K562 (cell line): ENCODE data around the gene EEF1AKMT4. TPM values are rescaled to one million over a fixed set of nuclear protein-coding genes. Genes with fewer than 3 reads are reported as not detected.

Experiments
- ATAC-seq: fragments of 200-7000 bp; cut with Tn5 transposase; 3 replicates; pipeline ENCODE4 v1.9.1; 2020; ENCODE audit warnings: moderate library complexity
- BruUV-seq: library from RNA; stranded (reverse); fragments of 400-500 nt; replicated peaks from 2 replicates; lab custom pipeline; 2021; lab: Mats Ljungman, UMichigan
- CTCF ChIA-PET: fragments of 300-600 bp; formaldehyde crosslinking; extraction: SDS; loops from one replicate; lab custom pipeline; 2021; ENCODE audit warnings: low intra/inter-chr PET ratio; lab: Yijun Ruan, JAX
- POLR2A ChIA-PET: fragments of 300-600, 350-650 bp; sonication (Branson Sonifier 250); formaldehyde crosslinking; extraction: SDS; loops from one replicate; lab custom pipeline; 2021; ENCODE audit warnings: antibody characterized with exemption, inconsistent platforms; lab: Yijun Ruan, JAX
- DNase-seq, 4 experiments: peaks; one replicate each; pipeline versions ENCODE4 v3.0.0 to v3.0.0-alpha.2; 2011 to 2018; ENCODE audit warnings: low spot score in 3 of 4, mixed read lengths in 3 of 4; ENCODE audit errors: extremely low read depth in 1 of 4
- FAIRE-seq: peaks from 2 replicates; lab custom pipeline; 2011; peaks lifted over from hg19 to GRCh38; lab: Jason Lieb, UNC
- H2AFZ ChIP-seq: 2 replicates; pipeline ENCODE4 v1.6.0; 2011; ENCODE audit warnings: low read depth, low read length, control low read depth, inconsistent platforms
- H3K27ac ChIP-seq: fragments of 200-600 bp; 3 replicates; pipeline ENCODE4 v1.8.0; 2011; ENCODE audit warnings: low read depth, mild to moderate bottlenecking, control low read depth, inconsistent platforms, low read length, moderate library complexity, mixed read lengths; ENCODE audit errors: extremely low read depth
- H3K27me3 ChIP-seq, 2 experiments: fragments of 300-600 bp in 1 of 2; 2 replicates in 1 of 2; 3 replicates in 1 of 2; pipeline versions ENCODE4 v1.6.0 to v1.8.0; 2011; ENCODE audit warnings: inconsistent platforms in 2 of 2, low read length in 2 of 2, mild to moderate bottlenecking in 1 of 2, mixed read lengths in 1 of 2, moderate library complexity in 1 of 2; ENCODE audit not compliant: control insufficient read depth in 2 of 2, insufficient read depth in 2 of 2
- H3K36me3 ChIP-seq: fragments of 300-600 bp; 3 replicates; pipeline ENCODE4 v1.8.0; 2011; ENCODE audit warnings: mild to moderate bottlenecking, low read length, inconsistent platforms; ENCODE audit not compliant: control insufficient read depth, insufficient read depth
- H3K4me1 ChIP-seq, 2 experiments: fragments of 200-600 bp in 1 of 2; replicated peaks in 1 of 2; 2 replicates in 1 of 2; 3 replicates in 1 of 2; pipeline versions ENCODE4 v1.5.1 to v1.8.0; 2011; ENCODE audit warnings: inconsistent platforms in 2 of 2, low read length in 2 of 2, mild to moderate bottlenecking in 1 of 2, mixed read lengths in 1 of 2, moderate library complexity in 1 of 2; ENCODE audit not compliant: control insufficient read depth in 2 of 2, insufficient read depth in 2 of 2
- H3K4me2 ChIP-seq: 2 replicates; pipeline ENCODE4 v1.6.1; 2011; ENCODE audit warnings: low read length, control low read depth, inconsistent platforms, mixed read lengths; ENCODE audit not compliant: insufficient read depth
- H3K4me3 ChIP-seq: fragments of 200-600 bp; sonication (generic), shearing (Covaris generic); 2 replicates; pipeline ENCODE4 v1.5.1; 2016; ENCODE audit warnings: control low read depth, inconsistent platforms
- H3K79me2 ChIP-seq: fragments of 200-600 bp; 3 replicates; pipeline ENCODE4 v1.8.0; 2011; ENCODE audit warnings: low read length, inconsistent platforms; ENCODE audit not compliant: control insufficient read depth, insufficient read depth
- H3K9ac ChIP-seq, 2 experiments: 2 replicates each; pipeline versions ENCODE4 v1.6.0 to v1.6.1; 2011; ENCODE audit warnings: low read depth in 2 of 2, low read length in 2 of 2, control low read depth in 1 of 2, inconsistent platforms in 1 of 2, mild to moderate bottlenecking in 1 of 2, mixed read lengths in 1 of 2; ENCODE audit not compliant: insufficient read depth in 1 of 2
- H3K9me1 ChIP-seq: one replicate; pipeline ENCODE4 v1.6.0; 2011; ENCODE audit warnings: inconsistent platforms, mild to moderate bottlenecking, low read length, moderate library complexity; ENCODE audit not compliant: control insufficient read depth, insufficient read depth
- H3K9me3 ChIP-seq: replicated peaks from 2 replicates; pipeline ENCODE4 v1.5.1; 2011; ENCODE audit warnings: low read depth, low read length, inconsistent platforms; ENCODE audit not compliant: control insufficient read depth, insufficient read depth
- H4K20me1 ChIP-seq: replicated peaks from 2 replicates; pipeline ENCODE4 v1.6.1; 2011; ENCODE audit warnings: low read length, inconsistent platforms, mixed read lengths; ENCODE audit not compliant: control insufficient read depth, insufficient read depth
- CHCHD3 ChIP-seq: fragments of 250-450 bp; sonication (Bioruptor Pico); IDR thresholded peaks from 2 replicates; pipeline ENCODE4 v2.1.2; 2022; ENCODE audit warnings: mild to moderate bottlenecking
- EHMT2 ChIP-seq: fragments of 450-650 bp; IDR thresholded peaks from 2 replicates; pipeline ENCODE4 v1.6.1; 2018; ENCODE audit warnings: antibody characterized with exemption
- FOXJ3 ChIP-seq: sonication (generic); formaldehyde crosslinking; IDR thresholded peaks from 2 replicates; pipeline ENCODE4 v1.4.0; 2020; ENCODE audit warnings: mild to moderate bottlenecking, missing genetic modification reagents
- FOXP1 ChIP-seq: sonication (generic); formaldehyde crosslinking; IDR thresholded peaks from 2 replicates; pipeline ENCODE4 v1.8.0; 2022; ENCODE audit warnings: mild to moderate bottlenecking, missing genetic modification reagents
- ILK ChIP-seq: fragments of 450-650 bp; IDR thresholded peaks from 2 replicates; pipeline ENCODE4 v1.6.1; 2016; ENCODE audit warnings: missing genetic modification characterization, low read depth, mild to moderate bottlenecking, missing compliant biosample characterization, moderate library complexity, borderline replicate concordance
- IRF2 ChIP-seq: sonication (generic); formaldehyde crosslinking; IDR thresholded peaks from 2 replicates; pipeline ENCODE4 v1.8.1; 2022; ENCODE audit warnings: mild to moderate bottlenecking, missing genetic modification reagents
- KLF6 ChIP-seq: fragments of 250-450 bp; sonication (Bioruptor Pico); IDR thresholded peaks from 2 replicates; pipeline ENCODE4 v1.4.0; 2020; ENCODE audit warnings: mild to moderate bottlenecking, moderate library complexity, borderline replicate concordance
- MECOM ChIP-seq: fragments of 250-450 bp; sonication (Bioruptor Pico); IDR thresholded peaks from 2 replicates; pipeline ENCODE4 v1.8.0; 2022; ENCODE audit warnings: inconsistent platforms
- NFYB ChIP-seq: IDR thresholded peaks from 2 replicates; pipeline ENCODE4 v1.6.1; 2011; ENCODE audit warnings: mild to moderate bottlenecking, moderate library complexity; ENCODE audit not compliant: insufficient read length; ENCODE audit errors: extremely low read depth
- POLR2A ChIP-seq: fragments of 450-650 bp; conservative IDR thresholded peaks from 2 replicates; pipeline ENCODE4 v1.6.1; 2016
- PTTG1 ChIP-seq: fragments of 450-650 bp; IDR thresholded peaks from 2 replicates; pipeline ENCODE4 v1.6.1; 2016; ENCODE audit warnings: low read depth, mild to moderate bottlenecking, missing genetic modification characterization, missing compliant biosample characterization
- SP1 ChIP-seq: sonication (generic); formaldehyde crosslinking; IDR thresholded peaks from 2 replicates; pipeline ENCODE4 v1.8.1; 2022; ENCODE audit warnings: mild to moderate bottlenecking, missing genetic modification reagents
- ZC3H8 ChIP-seq: fragments of 450-650 bp; IDR thresholded peaks from 2 replicates; pipeline ENCODE4 v1.6.1; 2017
- ZNF263 ChIP-seq: sonication (generic); formaldehyde crosslinking; IDR thresholded peaks from 2 replicates; pipeline ENCODE4 v1.8.0; 2022; ENCODE audit warnings: mild to moderate bottlenecking, missing genetic modification reagents, borderline replicate concordance
- WGBS: fragments of 100-300 bp; shearing (Covaris generic); methylation state at CpG from one replicate; pipeline ENCODE4 v1.1.6; 2016; ENCODE audit warnings: low coverage, mixed read lengths; ENCODE audit not compliant: insufficient coverage; ENCODE audit errors: missing lambda C conversion rate; 5-methylcytosine and 5-hydroxymethylcytosine counted together
- in situ Hi-C: fragments of 300-500 bp; cut with MboI; formaldehyde crosslinking; loops from 4 replicates; pipeline ENCODE4 v1.15.0; 2018; ENCODE audit warnings: inconsistent platforms, mixed read lengths
- intact Hi-C: fragments of 100-400 bp; cut with micrococcal nuclease; formaldehyde crosslinking; loops from 2 replicates; pipeline ENCODE4 v1.14.2; 2022
- polyA plus RNA-seq, 8 experiments: library from polyadenylated mRNA; depleted of rRNA in 4 of 8; stranded (reverse) in 5 of 8; unstranded in 3 of 8; fragments of >200 nt; fragmentation: Nextera tagmentation in 2 of 8; fragmentation: Illumina TruSeq in 1 of 8; extraction: Ambion mirVana in 2 of 8; extraction: Trizol in 1 of 8; gene quantifications; 2 replicates each; pipeline versions ENCODE4 v1.2.1 to v1.2.3, GENCODE V29; 2011 to 2014; ENCODE audit warnings: inconsistent platforms in 1 of 8, missing spikeins in 1 of 8
- total RNA-seq, 7 experiments: library from RNA; depleted of rRNA in 6 of 7; stranded (reverse); fragments of >200 nt in 6 of 7; fragmentation: Illumina TruSeq in 2 of 7; extraction: Trizol in 2 of 7; gene quantifications; 2 replicates each; pipeline versions ENCODE4 v1.2.1 to v1.2.3, GENCODE V29; 2011 to 2021; ENCODE audit warnings: low replicate concordance in 1 of 7
- TF ChIP-seq, protein P1 (sequence below): fragments of 450-650 bp; formaldehyde crosslinking; IDR thresholded peaks from 2 replicates; pipeline ENCODE4 v1.4.0; 2020; ENCODE audit warnings: mild to moderate bottlenecking, mixed read lengths
- TF ChIP-seq, protein P2 (sequence below): fragments of 450-650 bp; IDR thresholded peaks from 2 replicates; pipeline ENCODE4 v1.6.1; 2016; ENCODE audit warnings: low read depth, mild to moderate bottlenecking, moderate library complexity
- TF ChIP-seq, protein P3 (sequence below), 3 experiments: IDR thresholded peaks in 2 of 3; conservative IDR thresholded peaks in 1 of 3; 2 replicates each; pipeline ENCODE4 v1.5.1; 2011 to 2012; ENCODE audit warnings: low read length in 3 of 3, mild to moderate bottlenecking in 3 of 3, control low read depth in 2 of 3, improper control_type of control experiment in 1 of 3, inconsistent platforms in 1 of 3, low read depth in 1 of 3, mixed read lengths in 1 of 3, moderate library complexity in 1 of 3; ENCODE audit not compliant: insufficient read depth in 2 of 3

EEF1AKMT4 gene
- total and polyA plus RNA-seq, 9 of the 15 experiments (the other 6 are each of a cell fraction or from before 2014, with no cell fraction given), result 10.3 to 49.4 (median 18.9) TPM

DNA sequence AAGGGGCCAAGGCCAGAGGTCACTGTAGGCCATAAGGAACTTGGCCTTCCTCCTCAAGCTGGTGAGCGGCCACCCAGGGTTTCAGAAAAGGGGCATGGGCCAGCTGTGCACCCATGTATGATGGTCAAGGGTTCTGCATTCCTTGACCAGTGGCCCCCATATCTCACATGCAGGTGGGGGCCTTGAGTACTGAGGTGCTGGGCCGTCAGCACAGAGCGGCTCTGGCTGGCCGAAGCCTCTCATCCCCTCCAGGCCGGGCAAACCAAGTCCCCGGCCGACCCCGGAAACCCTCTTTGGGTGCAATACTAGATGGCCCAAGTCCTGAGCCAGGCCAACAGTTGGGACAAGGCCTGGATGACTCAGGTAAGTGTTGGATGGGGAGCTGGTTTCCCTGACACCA is 10.3 kb upstream of the EEF1AKMT4 start:
- peaks cover 0 to 21% of the 10 kb centered on the region in 2 experiments; a peak in 2 of 5 replicates for H3K27me3 ChIP-seq
- WGBS, result 25% methylated on average over 8 of the region's 8 CpGs

More for the DNA sequence above, 10.3 kb upstream of the EEF1AKMT4 start:
- CTCF ChIA-PET, result interaction anchor here (1.1 kb wide), 1 partner anchor 105 kb away, joined by 3 read pairs; no protein-coding TSS in a partner anchor
- H3K4me3 ChIP-seq, result no peak overlapping the region
- TF ChIP-seq NFYB, result no peak
- TF ChIP-seq IRF2, result no peak
- no peak for TF ChIP-seq ILK (tag)
- TF ChIP-seq, protein P1, sequence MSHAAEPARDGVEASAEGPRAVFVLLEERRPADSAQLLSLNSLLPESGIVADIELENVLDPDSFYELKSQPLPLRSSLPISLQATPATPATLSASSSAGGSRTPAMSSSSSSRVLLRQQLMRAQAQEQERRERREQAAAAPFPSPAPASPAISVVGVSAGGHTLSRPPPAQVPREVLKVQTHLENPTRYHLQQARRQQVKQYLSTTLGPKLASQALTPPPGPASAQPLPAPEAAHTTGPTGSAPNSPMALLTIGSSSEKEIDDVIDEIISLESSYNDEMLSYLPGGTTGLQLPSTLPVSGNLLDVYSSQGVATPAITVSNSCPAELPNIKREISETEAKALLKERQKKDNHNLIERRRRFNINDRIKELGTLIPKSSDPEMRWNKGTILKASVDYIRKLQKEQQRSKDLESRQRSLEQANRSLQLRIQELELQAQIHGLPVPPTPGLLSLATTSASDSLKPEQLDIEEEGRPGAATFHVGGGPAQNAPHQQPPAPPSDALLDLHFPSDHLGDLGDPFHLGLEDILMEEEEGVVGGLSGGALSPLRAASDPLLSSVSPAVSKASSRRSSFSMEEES, result no peak
- TF ChIP-seq ZC3H8, result no peak
- no peak for TF ChIP-seq ZNF263
- no peak for TF ChIP-seq MECOM (CRISPR knock-in tag)
- TF ChIP-seq, protein P2, sequence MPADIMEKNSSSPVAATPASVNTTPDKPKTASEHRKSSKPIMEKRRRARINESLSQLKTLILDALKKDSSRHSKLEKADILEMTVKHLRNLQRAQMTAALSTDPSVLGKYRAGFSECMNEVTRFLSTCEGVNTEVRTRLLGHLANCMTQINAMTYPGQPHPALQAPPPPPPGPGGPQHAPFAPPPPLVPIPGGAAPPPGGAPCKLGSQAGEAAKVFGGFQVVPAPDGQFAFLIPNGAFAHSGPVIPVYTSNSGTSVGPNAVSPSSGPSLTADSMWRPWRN, result no peak
- TF ChIP-seq EHMT2, result no peak
- TF ChIP-seq FOXP1 (CRISPR knock-in tag), result no peak
- TF ChIP-seq, protein P3, sequence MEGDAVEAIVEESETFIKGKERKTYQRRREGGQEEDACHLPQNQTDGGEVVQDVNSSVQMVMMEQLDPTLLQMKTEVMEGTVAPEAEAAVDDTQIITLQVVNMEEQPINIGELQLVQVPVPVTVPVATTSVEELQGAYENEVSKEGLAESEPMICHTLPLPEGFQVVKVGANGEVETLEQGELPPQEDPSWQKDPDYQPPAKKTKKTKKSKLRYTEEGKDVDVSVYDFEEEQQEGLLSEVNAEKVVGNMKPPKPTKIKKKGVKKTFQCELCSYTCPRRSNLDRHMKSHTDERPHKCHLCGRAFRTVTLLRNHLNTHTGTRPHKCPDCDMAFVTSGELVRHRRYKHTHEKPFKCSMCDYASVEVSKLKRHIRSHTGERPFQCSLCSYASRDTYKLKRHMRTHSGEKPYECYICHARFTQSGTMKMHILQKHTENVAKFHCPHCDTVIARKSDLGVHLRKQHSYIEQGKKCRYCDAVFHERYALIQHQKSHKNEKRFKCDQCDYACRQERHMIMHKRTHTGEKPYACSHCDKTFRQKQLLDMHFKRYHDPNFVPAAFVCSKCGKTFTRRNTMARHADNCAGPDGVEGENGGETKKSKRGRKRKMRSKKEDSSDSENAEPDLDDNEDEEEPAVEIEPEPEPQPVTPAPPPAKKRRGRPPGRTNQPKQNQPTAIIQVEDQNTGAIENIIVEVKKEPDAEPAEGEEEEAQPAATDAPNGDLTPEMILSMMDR (IDR thresholded peaks at IDR 0.05 in 2 of 3, conservative IDR thresholded peaks at IDR 0.05 in 1 of 3; ENCODE audit: insufficient read depth in 2 of 3, low read depth in 1 of 3, low read length in 3 of 3), result no peak
- no peak for TF ChIP-seq CHCHD3 (CRISPR knock-in tag)
- TF ChIP-seq FOXJ3 (CRISPR knock-in tag), result no peak
- no peak for TF ChIP-seq POLR2A
- no peak for TF ChIP-seq KLF6 (CRISPR knock-in tag)
- TF ChIP-seq PTTG1 (tag), result no peak
- TF ChIP-seq SP1 (CRISPR knock-in tag), result no peak
- H3K4me2 ChIP-seq, result no peak overlapping the region
- no peaks in the 10 kb centered on the region for H3K9me3 ChIP-seq
- no peaks in the 10 kb centered on the region for H3K79me2 ChIP-seq
- no peak for FAIRE-seq
- POLR2A ChIA-PET, result interaction anchor here (1.6 kb wide), 1 partner anchor 11 kb away, joined by 9 read pairs; no protein-coding TSS in a partner anchor
- no TSS peak for BruUV-seq
- peaks cover 27% of the 10 kb centered on the region for H4K20me1 ChIP-seq
- no peaks in the 10 kb centered on the region for H3K9me1 ChIP-seq
- H3K36me3 ChIP-seq, result peaks cover 23% of the 10 kb centered on the region; the same call in 2 of the 3 replicates
- peaks cover 0 to 29% of the 10 kb centered on the region in 2 experiments; a peak in 3 of 5 replicates for H3K4me1 ChIP-seq
- ATAC-seq, result no peak
- intact Hi-C loops (no loop called here), in situ Hi-C loops (no loop called here)
- DNase-seq, result no peak
- H3K27ac ChIP-seq, result no peak overlapping the region
- H2AFZ ChIP-seq, result no peak overlapping the region
- no peak overlapping the region for H3K9ac ChIP-seq
